ENCODE results near the gene ARHGAP26. TPM values are rescaled to one million over a fixed set of nuclear protein-coding genes. Genes with fewer than 3 reads are reported as not detected.

The ARHGAP26 gene
- total RNA-seq, 1 experiment from 2014 or later: 34.5 TPM

GRCh38 chr5:142844866-142845265, 74.7 kb downstream of the ARHGAP26 start:
- no peak overlapping the region for H3K4me3 ChIP-seq (replicated peaks in 1 of 2; ENCODE audit: low read depth in 1 of 2, low read length in 2 of 2)
- peaks cover 24 to 33% of the 10 kb centered on the region in 2 experiments for H3K4me1 ChIP-seq (ENCODE audit: control insufficient read depth in 1 of 2, insufficient read depth in 2 of 2, low read length in 2 of 2)
- peaks cover 31% of the 10 kb centered on the region; the same call in 1 of the 2 replicates for H3K79me2 ChIP-seq (ENCODE audit: insufficient read depth, low read length)
- no peaks in the 10 kb centered on the region for H3K9me3 ChIP-seq (ENCODE audit: control insufficient read depth in 1 of 2, insufficient read depth in 1 of 2, low read depth in 1 of 2, low read length in 2 of 2)
- H3K27me3 ChIP-seq (ENCODE audit: insufficient read depth, low read length): no peaks in the 10 kb centered on the region
- H3K36me3 ChIP-seq (ENCODE audit: control insufficient read depth in 1 of 2, insufficient read depth in 2 of 2, low read length in 2 of 2): no peaks in the 10 kb centered on the region
- BruUV-seq (replicated peaks): no TSS peak
- ATAC-seq (no peak), DNase-seq (ENCODE audit: low read depth, low spot score) (no peak)
- H3K27ac ChIP-seq (ENCODE audit: low read depth, low read length): no peak overlapping the region
- TF ChIP-seq SP1 (IDR thresholded peaks at IDR 0.05; ENCODE audit: low read depth) (no peak), YY1 (IDR thresholded peaks at IDR 0.05; ENCODE audit: extremely low read depth, insufficient replicate concordance, low read depth, low read length) (no peak), CEBPB (IDR thresholded peaks at IDR 0.05; ENCODE audit: low read depth) (no peak), ATF3 (IDR thresholded peaks at IDR 0.05) (no peak), ZNF274 (IDR thresholded peaks at IDR 0.05; ENCODE audit: low read depth, low read length) (no peak), ELF1 (IDR thresholded peaks at IDR 0.05; ENCODE audit: borderline replicate concordance, low read depth) (no peak), JUND (IDR thresholded peaks at IDR 0.05) (no peak), EGR1 (IDR thresholded peaks at IDR 0.05; ENCODE audit: low read depth) (no peak), ZBTB33 (IDR thresholded peaks at IDR 0.05; ENCODE audit: extremely low read depth, insufficient replicate concordance, low read length) (no peak), EZH2 (IDR thresholded peaks at IDR 0.05) (no peak), CBX3 (IDR thresholded peaks at IDR 0.05; ENCODE audit: low read depth) (no peak), POLR2A (IDR thresholded peaks at IDR 0.05; ENCODE audit: borderline replicate concordance, extremely low read depth, insufficient read depth, insufficient read length) (no peak), TCF7L2 (IDR thresholded peaks at IDR 0.05; ENCODE audit: borderline replicate concordance, extremely low read depth, insufficient read depth, insufficient read length) (no peak), SIN3A (IDR thresholded peaks at IDR 0.05; ENCODE audit: low read depth) (no peak), ZFX (IDR thresholded peaks at IDR 0.05) (no peak), POLR2AphosphoS5 (IDR thresholded peaks at IDR 0.05; ENCODE audit: low read depth, low read length) (no peak)
- TF ChIP-seq, protein P1, sequence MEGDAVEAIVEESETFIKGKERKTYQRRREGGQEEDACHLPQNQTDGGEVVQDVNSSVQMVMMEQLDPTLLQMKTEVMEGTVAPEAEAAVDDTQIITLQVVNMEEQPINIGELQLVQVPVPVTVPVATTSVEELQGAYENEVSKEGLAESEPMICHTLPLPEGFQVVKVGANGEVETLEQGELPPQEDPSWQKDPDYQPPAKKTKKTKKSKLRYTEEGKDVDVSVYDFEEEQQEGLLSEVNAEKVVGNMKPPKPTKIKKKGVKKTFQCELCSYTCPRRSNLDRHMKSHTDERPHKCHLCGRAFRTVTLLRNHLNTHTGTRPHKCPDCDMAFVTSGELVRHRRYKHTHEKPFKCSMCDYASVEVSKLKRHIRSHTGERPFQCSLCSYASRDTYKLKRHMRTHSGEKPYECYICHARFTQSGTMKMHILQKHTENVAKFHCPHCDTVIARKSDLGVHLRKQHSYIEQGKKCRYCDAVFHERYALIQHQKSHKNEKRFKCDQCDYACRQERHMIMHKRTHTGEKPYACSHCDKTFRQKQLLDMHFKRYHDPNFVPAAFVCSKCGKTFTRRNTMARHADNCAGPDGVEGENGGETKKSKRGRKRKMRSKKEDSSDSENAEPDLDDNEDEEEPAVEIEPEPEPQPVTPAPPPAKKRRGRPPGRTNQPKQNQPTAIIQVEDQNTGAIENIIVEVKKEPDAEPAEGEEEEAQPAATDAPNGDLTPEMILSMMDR (IDR thresholded peaks at IDR 0.05 in 2 of 3, conservative IDR thresholded peaks at IDR 0.05 in 1 of 3; ENCODE audit: borderline replicate concordance in 1 of 3, insufficient read depth in 1 of 3, low read depth in 2 of 3, low read length in 2 of 3): no peak
- no peaks in the 10 kb centered on the region for H4K20me1 ChIP-seq (ENCODE audit: insufficient read depth)
- CTCF ChIA-PET: interaction anchor here (1.1 to 1.7 kb wide), 2 partner anchors 18 to 22 kb away, joined by 5 read pairs; no protein-coding TSS in a partner anchor
- no peak overlapping the region for H2AFZ ChIP-seq (ENCODE audit: low read depth, low read length, poor library complexity, severe bottlenecking)
- no peak overlapping the region for H3K9ac ChIP-seq (ENCODE audit: low read length)
- POLR2A ChIA-PET: interaction anchor here (1.1 kb wide), 1 partner anchor 18 kb away, joined by 3 read pairs; no protein-coding TSS in a partner anchor
- RAD21 ChIA-PET (ENCODE audit: low non-redundant PET in 1 of 2, low total read pairs in 2 of 2, uncharacterized antibody in 2 of 2, unreplicated experiment in 2 of 2): no interaction called here
- no peaks in the 10 kb centered on the region for H3K9me2 ChIP-seq (ENCODE audit: insufficient read depth)
- intact Hi-C loops (cut with micrococcal nuclease): no loop called here
- peak overlapping the region; percentile 61; the same call in 1 of the 2 replicates for H3K4me2 ChIP-seq (ENCODE audit: low read length)
